Thyroid gland (tissue), 4 donors: ENCODE results near the gene KLHL35. TPM values are rescaled to one million over a fixed set of nuclear protein-coding genes. Genes with fewer than 3 reads are reported as not detected.
A peak's percentile ranks its signal among the peaks of the same experiment; 100 is the strongest.

Source experiments
- DNase-seq, 2 donors: peaks; one replicate each; pipeline ENCODE4 v3.0.0-alpha.2; 2019
- H3K27ac ChIP-seq, 3 donors: fragments of 200-600 bp; sonication (generic); 1 replicate in 2 of 3; 2 replicates in 1 of 3; pipeline ENCODE4 v1.5.1; 2016 to 2019; ENCODE audit warnings: mild to moderate bottlenecking in 1 of 3, moderate library complexity in 1 of 3
- H3K27me3 ChIP-seq: fragments of 200-600 bp; sonication (generic); one replicate; pipeline ENCODE4 v1.5.1; 2019
- H3K36me3 ChIP-seq, 2 donors: fragments of 200-600 bp; sonication (generic); one replicate each; pipeline ENCODE4 v1.5.1; 2016 to 2019
- H3K4me1 ChIP-seq, 2 donors: fragments of 200-600 bp; sonication (generic); one replicate each; pipeline ENCODE4 v1.5.1; 2017 to 2019
- H3K4me3 ChIP-seq, 3 donors: fragments of 200-600 bp; sonication (generic); replicated peaks in 1 of 3; 1 replicate in 2 of 3; 2 replicates in 1 of 3; pipeline ENCODE4 v1.5.1; 2016; ENCODE audit warnings: mild to moderate bottlenecking in 1 of 3
- H3K9me3 ChIP-seq: fragments of 200-600 bp; sonication (generic); one replicate; pipeline ENCODE4 v1.5.1; 2017
- POLR2A ChIP-seq, 2 donors: fragments of 450-650 bp; IDR thresholded peaks; one replicate each; pipeline ENCODE4 v1.6.1; 2017; ENCODE audit warnings: antibody characterized with exemption in 2 of 2, mild to moderate bottlenecking in 2 of 2, moderate library complexity in 1 of 2
- WGBS, 2 donors: methylation state at CpG; one replicate each; pipeline ENCODE4 v1.1.5; 2017; 5-methylcytosine and 5-hydroxymethylcytosine counted together
- intact Hi-C: fragments of 100-400 bp; cut with DNase I; formaldehyde crosslinking; loops from one replicate; pipeline ENCODE4 v1.15.1; 2023
- total RNA-seq, 4 donors: library from RNA; depleted of rRNA; stranded (reverse); fragments of >200 nt; gene quantifications; one replicate each; pipeline ENCODE4 v1.2.3, GENCODE V29; 2016
- TF ChIP-seq, protein P1 (sequence below), 6 experiments: fragments of 200-600 bp in 3 of 6; fragments of 450-650 bp in 3 of 6; sonication (generic) in 3 of 6; IDR thresholded peaks; one replicate each; pipeline ENCODE4 v1.5.1; 2016 to 2019; ENCODE audit warnings: antibody characterized with exemption in 6 of 6, mild to moderate bottlenecking in 2 of 6, inconsistent platforms in 1 of 6, moderate library complexity in 1 of 6

The KLHL35 gene
- total RNA-seq, 4 donors from 2014 or later: 1.1 to 3.6 (median 1.9) TPM

DNA sequence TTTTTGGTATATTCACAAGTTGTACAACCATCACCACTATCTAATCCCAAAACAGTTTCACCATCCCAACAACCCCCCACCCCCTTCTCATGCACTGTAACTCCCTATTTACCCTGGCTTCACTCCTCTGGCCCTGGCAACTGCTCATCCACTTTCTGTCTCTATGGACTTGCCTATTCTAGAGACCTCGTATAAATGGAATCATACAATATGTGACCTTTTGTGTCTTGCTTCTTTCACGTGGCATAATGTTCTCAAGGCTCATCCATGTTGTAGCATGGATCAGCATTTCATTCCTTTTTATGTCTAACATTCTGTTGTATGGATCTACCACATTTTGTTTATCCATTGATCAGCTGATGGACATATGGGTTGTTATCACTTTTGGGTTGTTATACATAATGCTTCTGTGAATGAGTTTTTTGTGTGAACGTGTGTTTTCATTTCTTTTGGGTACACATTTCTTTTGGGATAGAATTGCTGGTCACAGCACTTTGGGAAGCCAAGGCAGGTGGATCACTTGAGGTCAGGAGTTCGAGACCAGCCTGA lies 46.7 kb upstream of the KLHL35 start:
- Histone ChIP-seq H3K4me1 (peaks cover 12 to 24% of the 10 kb centered on the region in 2 donors), H3K27me3 (no peaks in the 10 kb centered on the region), H3K36me3 (no peaks in the 10 kb centered on the region), H3K4me3 (no peak overlapping the region), H3K27ac (no peak overlapping the region), H3K9me3 (no peaks in the 10 kb centered on the region)
- DNase-seq: no peak
- 75 to 88% methylated on average over 4 of the region's 4 CpGs for WGBS, 2 donors
- no peak for TF ChIP-seq POLR2A (IDR thresholded peaks at IDR 0.05)
- TF ChIP-seq, protein P1, sequence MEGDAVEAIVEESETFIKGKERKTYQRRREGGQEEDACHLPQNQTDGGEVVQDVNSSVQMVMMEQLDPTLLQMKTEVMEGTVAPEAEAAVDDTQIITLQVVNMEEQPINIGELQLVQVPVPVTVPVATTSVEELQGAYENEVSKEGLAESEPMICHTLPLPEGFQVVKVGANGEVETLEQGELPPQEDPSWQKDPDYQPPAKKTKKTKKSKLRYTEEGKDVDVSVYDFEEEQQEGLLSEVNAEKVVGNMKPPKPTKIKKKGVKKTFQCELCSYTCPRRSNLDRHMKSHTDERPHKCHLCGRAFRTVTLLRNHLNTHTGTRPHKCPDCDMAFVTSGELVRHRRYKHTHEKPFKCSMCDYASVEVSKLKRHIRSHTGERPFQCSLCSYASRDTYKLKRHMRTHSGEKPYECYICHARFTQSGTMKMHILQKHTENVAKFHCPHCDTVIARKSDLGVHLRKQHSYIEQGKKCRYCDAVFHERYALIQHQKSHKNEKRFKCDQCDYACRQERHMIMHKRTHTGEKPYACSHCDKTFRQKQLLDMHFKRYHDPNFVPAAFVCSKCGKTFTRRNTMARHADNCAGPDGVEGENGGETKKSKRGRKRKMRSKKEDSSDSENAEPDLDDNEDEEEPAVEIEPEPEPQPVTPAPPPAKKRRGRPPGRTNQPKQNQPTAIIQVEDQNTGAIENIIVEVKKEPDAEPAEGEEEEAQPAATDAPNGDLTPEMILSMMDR (IDR thresholded peaks at IDR 0.05): no peak
- intact Hi-C loops: no loop called here

DNA sequence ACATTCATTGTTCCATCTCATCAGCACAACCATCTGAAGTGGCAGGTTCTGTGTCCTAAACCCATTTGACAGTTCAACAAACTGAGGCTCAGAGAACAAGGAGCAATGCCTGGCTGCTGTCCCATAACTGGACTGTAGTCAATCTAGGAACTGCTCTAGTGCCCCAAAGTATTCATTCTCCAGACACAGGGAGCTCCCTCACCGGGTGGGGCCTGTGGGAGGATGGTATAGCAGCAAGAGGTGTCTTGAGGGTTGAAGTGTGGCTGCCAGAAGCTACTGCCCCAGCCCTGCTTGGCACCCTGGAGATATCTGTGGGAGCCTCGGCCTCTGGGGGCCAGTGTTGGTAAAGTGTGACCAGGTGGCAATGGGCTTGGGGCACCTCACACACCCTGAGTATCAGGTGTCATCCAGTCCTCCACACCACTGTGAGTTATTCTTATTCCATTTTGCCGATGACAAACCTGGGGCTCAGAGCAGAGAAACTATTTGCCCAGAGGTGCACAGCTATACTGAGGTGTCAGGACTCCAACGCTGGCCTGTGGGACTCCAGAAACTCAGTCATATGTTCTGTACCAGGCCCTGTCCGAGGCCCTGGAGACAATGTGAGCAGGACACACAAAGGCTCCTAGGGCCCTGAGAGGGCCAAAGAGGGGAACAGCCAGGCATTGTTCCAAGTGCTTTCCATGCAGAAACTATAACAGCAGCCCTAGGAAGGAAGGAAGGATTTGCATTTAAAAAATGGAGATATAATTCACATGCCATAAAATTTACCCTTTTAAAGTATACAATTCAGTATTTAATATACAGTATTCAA lies 46.0 kb upstream of the KLHL35 start:
- TF ChIP-seq, protein P1 (IDR thresholded peaks at IDR 0.05): no peak
- no peak for TF ChIP-seq POLR2A (IDR thresholded peaks at IDR 0.05)
- Histone ChIP-seq H3K4me3 (no peak overlapping the region), H3K4me1 (peaks cover 12 to 27% of the 10 kb centered on the region in 2 donors), H3K9me3 (no peaks in the 10 kb centered on the region), H3K27ac (no peak overlapping the region), H3K27me3 (no peaks in the 10 kb centered on the region), H3K36me3 (no peaks in the 10 kb centered on the region)
- WGBS, 2 donors: 72 to 90% methylated on average over 5 of the region's 5 CpGs
- no peak for DNase-seq
- intact Hi-C loops: no loop called here

DNA sequence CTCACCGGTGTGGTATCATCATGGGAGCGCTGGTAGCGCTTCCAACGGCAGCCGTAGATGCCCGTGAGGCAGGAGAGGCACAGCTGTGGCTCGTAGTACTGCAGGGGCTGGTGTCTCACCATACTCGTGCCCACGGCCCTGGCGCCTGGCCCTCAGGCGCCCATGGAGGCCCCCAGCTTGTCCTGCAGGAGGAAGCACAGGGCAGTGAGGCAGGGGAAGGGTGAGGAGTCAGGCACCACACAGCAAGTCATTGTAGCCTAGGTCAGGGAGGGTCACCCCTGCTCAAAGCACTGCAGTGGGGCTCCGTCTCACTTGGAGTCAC lies 44.6 kb upstream of the KLHL35 start:
- Histone ChIP-seq H3K27ac (peak overlapping the region in 1 of 3 donors; percentile 15), H3K27me3 (no peaks in the 10 kb centered on the region), H3K4me3 (no peak overlapping the region), H3K4me1 (peaks cover 12 to 27% of the 10 kb centered on the region in 2 donors), H3K9me3 (no peaks in the 10 kb centered on the region), H3K36me3 (no peaks in the 10 kb centered on the region)
- 90 to 97% methylated on average over 3 to 10 of the region's 12 CpGs for WGBS, 2 donors
- DNase-seq: no peak
- intact Hi-C loops: no loop called here
- TF ChIP-seq, protein P1 (IDR thresholded peaks at IDR 0.05): no peak
- no peak for TF ChIP-seq POLR2A (IDR thresholded peaks at IDR 0.05)

DNA sequence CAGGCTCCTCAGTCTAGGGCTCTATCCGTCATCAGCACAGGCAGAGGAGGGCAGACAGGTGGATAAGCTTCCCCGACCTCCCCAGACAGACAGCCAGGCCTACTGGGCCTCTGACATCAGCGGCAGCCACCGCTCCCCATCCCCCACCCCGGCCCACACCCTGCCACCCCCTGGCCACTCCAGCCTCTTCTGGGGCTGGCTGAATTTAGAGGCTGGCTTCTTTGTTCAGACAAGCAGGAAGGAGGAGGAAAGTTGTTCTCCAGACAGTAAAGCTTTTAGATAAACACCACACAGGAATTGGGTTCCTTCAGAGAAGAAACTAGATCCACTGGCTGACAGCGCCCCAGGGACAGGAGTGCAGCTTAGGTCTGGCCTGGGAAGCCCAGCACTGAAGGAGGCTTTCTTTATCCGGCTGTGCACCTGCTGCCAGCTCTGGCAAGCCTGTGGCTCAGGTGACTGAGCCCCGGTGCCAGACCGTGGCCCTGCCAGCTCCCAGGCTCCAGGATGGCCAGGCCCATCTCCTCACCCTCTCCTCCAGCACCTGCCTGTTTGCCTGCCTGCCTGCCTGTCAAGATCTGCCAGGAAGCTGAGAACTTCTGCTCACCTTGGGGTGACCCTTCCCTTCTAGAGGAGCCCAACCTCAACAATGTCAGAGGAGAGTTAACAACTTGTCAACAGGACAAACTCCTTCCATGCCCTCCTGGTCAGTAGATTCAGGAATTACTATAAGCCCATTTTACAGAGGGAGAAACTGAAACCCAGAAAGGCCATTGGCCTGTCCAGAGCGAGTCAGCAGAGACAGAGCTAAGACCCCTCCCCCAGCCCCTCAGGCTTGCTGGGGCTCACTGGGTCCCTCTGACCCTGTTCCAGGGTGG lies 44.0 kb upstream of the KLHL35 start:
- intact Hi-C loops: no loop called here
- no peak overlapping the region for H3K4me3 ChIP-seq
- peak; percentile 69 to 78 for DNase-seq
- H3K4me1 ChIP-seq: peaks cover 12 to 27% of the 10 kb centered on the region in 2 donors
- no peaks in the 10 kb centered on the region for H3K36me3 ChIP-seq
- no peaks in the 10 kb centered on the region for H3K27me3 ChIP-seq
- no peaks in the 10 kb centered on the region for H3K9me3 ChIP-seq
- H3K27ac ChIP-seq: peak overlapping the region; percentile 11 to 60 (median 44)
- TF ChIP-seq, protein P1 (IDR thresholded peaks at IDR 0.05): no peak
- TF ChIP-seq POLR2A (IDR thresholded peaks at IDR 0.05): no peak
- 52 to 80% methylated on average over 2 to 10 of the region's 10 CpGs for WGBS, 2 donors
